ENCODE results near the gene GM2A.
"Not testable (repeated sequence)": the region's sequence is repeated elsewhere in the genome, so short reads cannot be mapped to it uniquely, and the experiment has no call there.

Gene GM2A

DNA sequence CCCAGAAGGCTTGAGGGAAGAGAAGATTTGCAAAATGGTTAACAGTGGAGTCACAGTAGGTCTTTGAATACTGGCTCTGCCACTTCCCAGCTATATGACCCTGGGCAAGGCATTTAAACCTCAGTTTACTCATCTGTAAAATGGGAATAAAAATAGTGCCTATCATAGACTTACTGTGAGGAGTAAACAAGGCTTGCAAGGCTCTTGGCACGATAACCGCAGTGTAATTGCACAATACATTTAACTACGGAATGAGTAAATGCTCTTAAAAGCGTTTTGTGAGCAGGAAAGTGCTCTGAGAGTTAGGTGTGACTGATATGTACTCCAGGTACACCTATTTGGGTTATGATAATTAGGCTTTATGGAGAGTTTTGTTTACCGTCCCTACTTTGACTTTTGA lies 42.2 kb downstream of the GM2A start:
- no peak for DNase-seq

DNA sequence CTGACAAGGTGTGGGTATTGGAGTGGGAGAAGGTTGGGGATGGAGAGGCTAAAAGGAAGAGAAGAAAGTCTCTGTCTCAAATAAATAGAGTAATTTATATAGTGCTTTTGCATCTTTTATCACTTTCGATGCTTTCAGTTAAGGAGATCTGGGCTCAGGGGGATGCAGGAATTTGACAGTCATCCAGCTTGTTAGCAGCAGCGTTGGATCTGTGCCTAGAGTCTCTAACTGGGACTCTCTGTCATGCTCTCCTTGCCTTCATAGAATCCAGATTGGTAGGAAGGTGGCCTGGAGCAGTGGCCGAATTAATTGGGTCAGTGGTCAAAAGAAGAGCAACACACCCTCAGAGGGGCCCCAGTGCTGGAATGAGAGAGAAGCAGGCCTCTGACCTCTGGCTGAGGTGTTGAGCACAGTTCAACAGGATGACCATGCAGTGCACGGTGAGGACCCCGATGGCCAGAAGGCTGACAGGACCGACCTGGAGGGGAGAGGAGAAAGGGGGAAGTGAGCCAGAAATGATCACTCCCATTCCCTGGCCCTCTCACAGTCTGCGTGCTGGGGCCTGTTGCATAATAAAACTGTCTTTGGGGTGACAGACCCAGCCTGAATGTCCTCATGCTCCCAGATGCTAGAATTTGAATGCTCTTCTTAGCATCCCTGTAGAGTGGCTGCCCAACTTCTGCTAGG lies 42.9 kb downstream of the GM2A start:
- DNase-seq = no peak

DNA sequence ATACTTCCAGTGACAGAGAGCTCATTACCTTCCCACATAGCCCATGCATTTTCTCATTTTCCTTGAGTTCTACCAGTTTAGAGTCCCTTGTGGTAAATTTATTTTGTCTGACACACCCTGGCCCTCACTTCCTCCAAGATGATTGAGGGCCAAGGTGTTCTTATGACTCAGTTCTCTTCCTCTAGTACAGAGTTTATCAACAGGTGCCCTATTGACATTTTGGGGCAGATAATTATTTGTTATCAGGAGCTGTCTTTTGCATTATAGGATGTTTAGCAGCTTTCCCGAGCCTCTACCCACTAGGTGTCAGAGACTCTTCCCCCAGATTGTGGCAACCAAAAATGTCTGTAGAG lies 43.5 kb downstream of the GM2A start:
- DNase-seq = no peak

DNA sequence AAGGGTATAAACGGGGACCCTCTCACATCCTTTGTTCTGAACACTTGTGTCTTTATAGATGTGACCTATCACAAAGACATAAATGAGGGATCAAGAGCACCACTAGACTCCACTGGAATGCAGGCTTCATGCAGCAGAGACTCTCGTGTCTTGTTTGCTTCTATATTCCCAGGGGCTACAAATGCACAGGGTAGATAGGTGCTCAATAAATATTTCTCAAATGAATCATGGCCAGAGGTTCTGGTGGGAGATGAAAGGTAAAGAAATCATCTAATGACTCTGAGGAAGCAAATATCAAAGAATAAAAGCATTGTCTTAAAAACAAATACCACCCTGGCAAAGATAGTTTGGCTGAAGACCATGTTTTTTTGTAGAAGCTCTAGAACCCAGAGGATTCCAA lies 44.0 kb downstream of the GM2A start:
- no peak for DNase-seq

DNA sequence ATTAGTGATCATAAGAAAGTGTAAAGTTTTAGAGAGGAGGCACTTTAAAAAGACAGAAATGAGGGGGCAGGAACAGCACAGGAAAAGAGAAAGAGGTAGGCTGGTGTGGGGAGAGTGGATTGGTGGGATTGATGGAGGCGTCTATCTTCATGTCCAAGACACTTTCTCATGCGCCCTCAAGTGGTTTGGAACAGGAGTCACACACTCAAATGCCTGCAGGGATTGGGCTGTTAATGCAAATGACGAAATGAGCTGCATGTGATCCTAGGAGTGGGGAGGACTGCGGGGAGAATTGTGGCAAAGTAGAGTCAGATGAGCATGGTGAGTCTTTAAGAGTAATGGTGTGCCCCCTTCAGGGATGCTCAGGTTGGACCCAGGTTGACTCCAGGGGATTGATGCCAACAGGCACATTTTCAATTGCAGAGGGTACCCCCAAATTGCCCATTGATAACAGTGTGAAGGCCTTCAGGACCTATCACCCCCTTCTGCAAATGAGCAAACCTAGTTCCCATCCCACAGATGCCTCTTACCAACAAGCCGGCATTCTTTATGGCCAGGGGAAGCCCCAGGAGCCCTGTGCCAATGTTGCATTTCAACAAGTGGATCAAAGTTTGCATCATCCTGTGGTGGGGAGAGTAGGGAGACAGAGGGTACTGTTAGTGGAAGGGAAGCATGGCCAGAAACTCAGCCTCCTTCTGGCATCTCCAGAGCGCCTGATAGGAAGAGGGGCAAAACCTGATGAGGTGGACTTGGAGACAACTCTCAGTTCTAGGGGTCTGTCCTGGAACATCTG lies 45.3 kb downstream of the GM2A start:
- DNase-seq = no peak

DNA sequence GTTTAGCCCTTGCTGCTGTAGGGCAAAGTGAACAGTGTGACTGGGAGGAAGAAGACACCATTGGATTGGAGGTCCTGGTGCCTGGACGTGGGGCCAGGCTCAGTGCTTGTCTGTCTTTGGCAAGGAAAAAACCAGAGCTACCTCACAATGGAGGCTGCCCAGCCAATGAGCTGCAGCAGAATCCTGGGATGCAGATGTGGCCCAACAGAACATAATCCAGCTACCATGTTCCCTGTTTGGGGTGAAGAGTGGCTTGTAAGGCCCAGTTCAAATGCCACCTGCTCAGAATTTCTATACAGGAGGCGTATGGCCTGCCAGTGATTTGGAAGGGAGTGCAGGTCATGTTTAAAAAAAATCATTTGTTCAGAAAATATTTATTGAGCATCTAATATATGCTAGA lies 50.7 kb downstream of the GM2A start, which contains the start of gene SLC36A3:
TSS of gene SLC36A3 (minus strand) at position 101 of the 400 bp plus-strand sequence. CDS start 412 bp downstream, outside the sequence.
- no peak for DNase-seq

DNA sequence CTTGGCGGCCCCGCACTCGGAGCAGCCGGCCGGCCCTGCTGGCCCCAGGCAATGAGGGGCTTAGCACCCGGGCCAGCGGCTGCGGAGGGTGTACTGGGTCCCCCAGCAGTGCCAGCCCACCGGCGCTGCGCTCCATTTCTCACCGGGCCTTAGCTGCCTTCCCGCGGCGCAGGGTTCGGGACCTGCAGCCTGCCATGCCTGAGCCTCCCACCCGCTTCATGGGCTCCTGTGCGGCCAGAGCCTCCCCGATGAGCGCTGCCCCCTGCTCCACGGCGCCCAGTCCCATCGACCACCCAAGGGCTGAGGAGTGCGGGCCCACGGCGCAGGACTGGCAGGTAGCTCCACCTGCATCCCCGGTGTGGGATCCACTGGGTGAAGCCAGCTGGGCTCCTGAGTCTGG lies 56.3 kb downstream of the GM2A start:
- not testable (repeated sequence) for DNase-seq

DNA sequence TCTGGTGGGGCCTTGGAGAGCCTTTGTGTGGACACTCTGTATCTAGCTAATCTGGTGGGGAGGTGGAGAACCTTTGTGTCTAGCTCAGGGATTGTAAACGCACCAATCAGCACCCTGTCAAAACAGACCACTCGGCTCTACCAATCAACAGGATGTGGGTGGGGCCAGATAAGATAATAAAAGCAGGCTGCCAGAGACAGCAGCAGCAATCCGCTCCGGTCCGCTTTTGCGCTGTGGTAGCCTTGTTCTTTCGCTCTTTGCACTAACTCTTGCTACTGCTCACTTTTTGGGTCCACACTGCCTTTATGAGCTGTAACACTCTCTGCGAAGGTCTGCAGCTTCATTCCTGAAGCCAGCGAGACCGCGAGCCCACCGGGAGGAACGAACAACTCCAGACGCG lies 56.8 kb downstream of the GM2A start:
- not testable (repeated sequence) for DNase-seq

DNA sequence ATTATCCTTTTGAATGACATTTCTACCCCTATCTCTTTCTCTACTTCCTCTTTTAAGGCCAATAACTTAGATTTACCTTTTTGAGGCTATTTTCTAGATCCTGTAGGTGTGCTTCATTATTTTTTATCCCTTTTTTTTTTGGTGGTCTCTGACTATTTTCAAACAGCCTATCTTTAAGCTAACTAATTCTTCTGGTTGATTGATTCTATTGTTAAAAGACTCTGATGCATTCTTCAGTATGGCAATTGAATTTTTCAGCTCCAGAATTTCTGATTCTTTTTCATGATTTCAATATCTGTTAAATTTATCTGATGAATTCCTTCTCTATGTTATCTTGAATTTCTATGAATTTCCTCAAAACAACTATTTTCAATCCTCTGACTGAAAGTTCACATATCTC lies 57.9 kb downstream of the GM2A start:
- no peak for DNase-seq

DNA sequence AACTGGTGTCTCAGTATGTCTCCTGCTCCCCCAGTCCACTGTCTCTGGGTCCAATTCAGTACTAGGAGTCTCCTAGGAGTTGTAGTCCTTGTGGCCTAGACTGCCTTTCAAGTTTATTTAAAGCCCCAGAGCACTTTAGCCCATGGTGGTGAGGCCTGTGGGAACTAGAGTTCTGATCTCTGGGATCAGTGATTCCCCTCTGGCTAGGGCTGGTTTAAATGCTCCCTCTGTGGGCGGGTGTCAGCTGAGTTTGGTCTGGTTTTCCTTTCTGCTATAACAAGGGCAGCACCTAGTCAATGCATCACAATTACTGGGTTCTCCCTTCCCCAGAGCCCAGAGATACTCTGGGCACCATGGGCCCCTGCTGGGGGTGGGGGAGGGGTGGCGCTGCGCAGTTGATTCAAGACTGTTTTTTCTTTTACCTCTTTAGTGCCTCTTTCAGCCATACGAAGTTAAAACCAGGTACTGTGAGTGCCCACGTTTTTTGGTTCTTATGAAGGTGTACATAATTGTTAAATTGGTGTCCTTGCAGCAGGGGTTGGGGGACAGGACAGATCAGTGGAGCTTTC lies 59.9 kb downstream of the GM2A start:
- no peak for DNase-seq

DNA sequence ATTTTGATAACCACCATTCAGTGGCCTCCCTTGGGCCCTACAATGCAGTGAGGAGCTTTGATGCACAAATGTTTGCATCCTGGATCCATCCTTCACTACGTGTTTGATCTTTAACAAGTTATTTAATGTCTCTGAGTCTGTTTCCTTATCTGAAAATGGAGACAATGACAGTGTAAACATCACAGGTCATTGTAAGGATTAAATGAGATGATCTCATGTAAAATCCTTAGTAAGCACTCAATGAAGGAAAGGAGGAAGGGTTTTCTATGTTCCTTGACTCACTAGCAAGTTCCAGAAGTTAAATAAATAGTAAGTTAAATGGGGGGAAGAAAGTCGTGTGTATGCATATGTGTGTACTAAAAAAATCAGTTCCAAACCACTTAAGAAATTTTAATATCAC lies 60.4 kb downstream of the GM2A start:
- no peak for DNase-seq

DNA sequence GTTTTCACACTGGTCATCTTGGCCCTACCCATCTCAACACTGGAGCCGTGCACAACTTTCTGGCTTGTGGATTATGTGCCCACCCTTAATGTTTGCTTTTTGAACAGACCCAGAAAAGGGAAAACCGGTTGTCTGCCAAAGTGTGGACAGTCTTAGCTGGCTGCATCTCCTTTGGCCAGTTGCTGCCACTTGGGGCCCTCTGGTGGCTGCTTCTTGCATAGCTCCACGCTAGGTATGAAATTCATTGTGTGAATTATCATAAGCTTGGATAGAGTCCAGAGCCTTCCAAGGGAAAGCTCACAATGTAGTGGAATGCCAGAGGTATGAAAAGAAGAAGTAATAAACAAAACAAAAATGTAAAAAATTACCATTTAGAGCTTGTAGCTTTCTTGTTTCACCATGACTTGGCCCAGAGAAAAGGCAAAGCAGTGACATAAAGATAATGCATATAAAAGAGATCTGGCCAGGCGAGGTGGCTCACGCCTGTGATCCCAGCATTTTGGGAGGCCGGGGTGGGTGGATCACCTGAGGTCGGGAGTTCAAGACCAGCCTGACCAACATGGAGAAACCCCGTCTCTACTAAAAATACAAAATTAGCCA lies 63.1 kb downstream of the GM2A start:
- peak; percentile 1 for DNase-seq

DNA sequence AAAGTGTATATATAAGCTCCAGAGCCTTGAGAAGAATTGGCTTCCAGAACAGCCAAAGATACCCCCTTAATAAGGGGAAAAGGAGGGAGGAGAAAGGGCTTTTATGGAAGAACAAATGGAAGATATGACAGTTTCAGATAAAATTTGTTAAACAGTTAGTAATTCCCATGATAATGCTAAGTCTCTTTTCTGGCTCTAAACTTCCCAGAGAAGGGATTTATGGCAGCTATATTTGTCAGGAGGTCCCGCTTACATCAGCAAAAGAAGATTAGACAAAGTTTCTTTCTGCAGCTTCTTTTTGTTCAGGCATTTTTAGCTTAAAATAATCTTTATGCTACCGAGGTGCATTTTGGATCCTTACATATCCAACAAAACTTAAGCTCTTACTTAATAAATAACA lies 64.9 kb downstream of the GM2A start:
- no peak for DNase-seq

DNA sequence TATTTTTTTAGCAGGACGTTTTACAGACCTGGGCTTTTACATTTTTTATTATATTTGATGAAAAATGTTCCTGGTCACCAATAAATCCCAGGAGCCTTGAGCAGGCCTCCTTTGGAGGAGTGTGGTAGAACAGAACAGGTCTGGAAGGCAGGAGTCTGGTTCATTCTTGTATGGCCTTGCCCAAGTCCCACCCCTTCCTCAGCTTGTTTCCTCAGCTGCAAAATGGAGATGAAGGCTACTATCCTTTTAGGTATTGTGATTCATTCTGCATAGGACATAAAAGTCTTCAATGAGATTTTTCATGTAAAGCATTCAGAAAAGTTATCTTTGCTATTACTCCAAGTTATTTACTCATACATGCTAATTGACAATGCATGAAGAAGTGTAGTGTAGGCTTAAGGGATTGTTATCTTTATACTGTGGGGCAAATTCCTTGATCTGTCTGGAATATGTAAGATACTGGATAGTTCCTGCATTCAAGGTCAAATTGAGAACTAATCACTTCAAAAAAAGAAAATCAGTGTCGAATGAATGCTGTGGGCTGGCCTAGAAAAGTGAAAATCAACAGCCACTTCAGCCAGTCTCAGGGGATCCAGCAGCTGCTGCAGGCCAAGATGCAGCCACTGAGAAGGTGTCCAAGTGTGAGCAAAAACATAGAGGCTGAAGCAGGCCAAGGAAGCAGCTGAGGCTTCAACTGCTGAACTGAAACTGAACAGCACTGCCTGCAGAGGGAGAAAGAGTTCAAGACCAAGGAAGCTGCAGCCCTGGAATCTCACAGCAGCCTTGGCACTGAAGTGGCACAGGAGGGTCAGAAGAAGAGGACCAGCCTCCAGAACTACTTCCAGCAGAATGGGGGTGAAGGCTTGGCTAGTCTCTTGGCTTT lies 66.1 kb downstream of the GM2A start:
- no peak for DNase-seq

Measured in DMS153 (cell line).